ENCODE results near the gene ZFP30.
A peak's percentile ranks its signal among the peaks of the same experiment; 100 is the strongest.

The ZFP30 gene

DNA sequence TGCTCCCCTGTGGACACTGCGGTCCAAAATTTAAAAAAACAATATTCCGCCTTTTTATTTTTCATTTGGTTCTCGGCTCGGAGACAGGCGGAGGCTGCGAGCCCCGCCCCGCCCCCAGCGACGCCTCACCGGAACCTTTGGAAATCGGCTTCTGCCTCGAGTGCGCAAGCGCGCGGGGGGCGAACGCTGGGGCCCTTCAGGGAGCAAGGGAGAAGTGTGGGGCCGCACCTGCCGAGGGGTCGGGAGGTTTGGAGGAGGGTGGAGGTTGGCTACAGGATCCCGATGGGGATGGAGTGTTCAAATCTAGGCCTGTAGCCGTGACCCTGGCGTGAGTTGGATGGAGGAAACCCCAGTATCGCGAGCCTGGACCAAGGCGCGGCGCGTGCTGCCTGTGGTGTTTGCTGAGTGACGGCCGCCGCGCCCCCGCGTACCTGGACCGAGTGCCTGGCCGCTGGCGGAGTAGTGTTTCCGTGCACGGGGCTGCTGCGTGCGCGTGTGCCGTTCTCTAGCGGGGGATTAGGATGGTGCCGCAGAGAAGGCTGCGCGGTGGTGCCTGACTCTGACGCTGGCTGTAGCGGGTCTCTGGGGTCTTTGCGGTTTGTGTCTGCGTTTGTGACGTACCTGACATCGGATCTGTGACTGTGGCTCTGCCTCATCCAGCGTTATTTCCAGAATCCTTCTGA, 565 bp upstream of the ZFP30 start (continued):
- TF ChIP-seq ZBTB17 (tag by site-specific recombination; IDR thresholded peaks at IDR 0.05) = peak; percentile 99
- TF ChIP-seq, protein P1, sequence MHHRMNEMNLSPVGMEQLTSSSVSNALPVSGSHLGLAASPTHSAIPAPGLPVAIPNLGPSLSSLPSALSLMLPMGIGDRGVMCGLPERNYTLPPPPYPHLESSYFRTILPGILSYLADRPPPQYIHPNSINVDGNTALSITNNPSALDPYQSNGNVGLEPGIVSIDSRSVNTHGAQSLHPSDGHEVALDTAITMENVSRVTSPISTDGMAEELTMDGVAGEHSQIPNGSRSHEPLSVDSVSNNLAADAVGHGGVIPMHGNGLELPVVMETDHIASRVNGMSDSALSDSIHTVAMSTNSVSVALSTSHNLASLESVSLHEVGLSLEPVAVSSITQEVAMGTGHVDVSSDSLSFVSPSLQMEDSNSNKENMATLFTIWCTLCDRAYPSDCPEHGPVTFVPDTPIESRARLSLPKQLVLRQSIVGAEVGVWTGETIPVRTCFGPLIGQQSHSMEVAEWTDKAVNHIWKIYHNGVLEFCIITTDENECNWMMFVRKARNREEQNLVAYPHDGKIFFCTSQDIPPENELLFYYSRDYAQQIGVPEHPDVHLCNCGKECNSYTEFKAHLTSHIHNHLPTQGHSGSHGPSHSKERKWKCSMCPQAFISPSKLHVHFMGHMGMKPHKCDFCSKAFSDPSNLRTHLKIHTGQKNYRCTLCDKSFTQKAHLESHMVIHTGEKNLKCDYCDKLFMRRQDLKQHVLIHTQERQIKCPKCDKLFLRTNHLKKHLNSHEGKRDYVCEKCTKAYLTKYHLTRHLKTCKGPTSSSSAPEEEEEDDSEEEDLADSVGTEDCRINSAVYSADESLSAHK (tag by site-specific recombination; IDR thresholded peaks at IDR 0.05) = peak; percentile 80
- TF ChIP-seq ZNF707 (tag by site-specific recombination; IDR thresholded peaks at IDR 0.05) = 0 out of 2 replicates have a peak, but pooled peaks have one; percentile 9
- no peak for TF ChIP-seq HOXD13 (CRISPR knock-in tag; IDR thresholded peaks at IDR 0.05; ENCODE audit: borderline replicate concordance)
- TF ChIP-seq ZNF202 (tag by site-specific recombination; IDR thresholded peaks at IDR 0.05; ENCODE audit: borderline replicate concordance) = no peak
- peak; percentile 64 for TF ChIP-seq YY2 (tag by site-specific recombination; IDR thresholded peaks at IDR 0.05)
- TF ChIP-seq GLIS1 (tag by site-specific recombination; IDR thresholded peaks at IDR 0.05) = peak; percentile 72
- TF ChIP-seq SCRT2 (tag by site-specific recombination; IDR thresholded peaks at IDR 0.05) = peak; percentile 89
- TF ChIP-seq YY1 (tag by site-specific recombination; IDR thresholded peaks at IDR 0.05) = no peak; the same call in 1 of the 2 replicates
- TF ChIP-seq ZBTB8A (tag by site-specific recombination; IDR thresholded peaks at IDR 0.05) = no peak
- peak; percentile 83 for TF ChIP-seq SP2 (tag by site-specific recombination; IDR thresholded peaks at IDR 0.05)
- no peak for TF ChIP-seq ZNF830 (tag by site-specific recombination; IDR thresholded peaks at IDR 0.05; ENCODE audit: low read depth)
- peak; percentile 93 for TF ChIP-seq ZBTB21 (tag by site-specific recombination; IDR thresholded peaks at IDR 0.05)
- TF ChIP-seq ZNF596 (tag by site-specific recombination; IDR thresholded peaks at IDR 0.05) = no peak; the same call in 1 of the 2 replicates
- no peak for TF ChIP-seq ZNF174 (tag by site-specific recombination; IDR thresholded peaks at IDR 0.05)
- TF ChIP-seq TCF7L2 (IDR thresholded peaks at IDR 0.05; ENCODE audit: borderline replicate concordance, low read depth, low read length) = no peak
- TF ChIP-seq ZNF16 (tag by site-specific recombination; IDR thresholded peaks at IDR 0.05; ENCODE audit: low read depth) = no peak
- peak; percentile 76; the same call in 1 of the 2 replicates for TF ChIP-seq ZNF211 (tag by site-specific recombination; IDR thresholded peaks at IDR 0.05; ENCODE audit: low read depth)
- TF ChIP-seq, protein P2, sequence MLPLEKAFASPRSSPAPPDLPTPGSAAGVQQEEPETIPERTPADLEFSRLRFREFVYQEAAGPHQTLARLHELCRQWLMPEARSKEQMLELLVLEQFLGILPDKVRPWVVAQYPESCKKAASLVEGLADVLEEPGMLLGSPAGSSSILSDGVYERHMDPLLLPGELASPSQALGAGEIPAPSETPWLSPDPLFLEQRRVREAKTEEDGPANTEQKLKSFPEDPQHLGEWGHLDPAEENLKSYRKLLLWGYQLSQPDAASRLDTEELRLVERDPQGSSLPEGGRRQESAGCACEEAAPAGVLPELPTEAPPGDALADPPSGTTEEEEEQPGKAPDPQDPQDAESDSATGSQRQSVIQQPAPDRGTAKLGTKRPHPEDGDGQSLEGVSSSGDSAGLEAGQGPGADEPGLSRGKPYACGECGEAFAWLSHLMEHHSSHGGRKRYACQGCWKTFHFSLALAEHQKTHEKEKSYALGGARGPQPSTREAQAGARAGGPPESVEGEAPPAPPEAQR (tag by site-specific recombination; IDR thresholded peaks at IDR 0.05) = peak; percentile 79; the same call in 1 of the 2 replicates
- peak; percentile 99 for TF ChIP-seq ZXDB (tag by site-specific recombination; IDR thresholded peaks at IDR 0.05)
- TF ChIP-seq, protein P3, sequence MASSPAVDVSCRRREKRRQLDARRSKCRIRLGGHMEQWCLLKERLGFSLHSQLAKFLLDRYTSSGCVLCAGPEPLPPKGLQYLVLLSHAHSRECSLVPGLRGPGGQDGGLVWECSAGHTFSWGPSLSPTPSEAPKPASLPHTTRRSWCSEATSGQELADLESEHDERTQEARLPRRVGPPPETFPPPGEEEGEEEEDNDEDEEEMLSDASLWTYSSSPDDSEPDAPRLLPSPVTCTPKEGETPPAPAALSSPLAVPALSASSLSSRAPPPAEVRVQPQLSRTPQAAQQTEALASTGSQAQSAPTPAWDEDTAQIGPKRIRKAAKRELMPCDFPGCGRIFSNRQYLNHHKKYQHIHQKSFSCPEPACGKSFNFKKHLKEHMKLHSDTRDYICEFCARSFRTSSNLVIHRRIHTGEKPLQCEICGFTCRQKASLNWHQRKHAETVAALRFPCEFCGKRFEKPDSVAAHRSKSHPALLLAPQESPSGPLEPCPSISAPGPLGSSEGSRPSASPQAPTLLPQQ (tag by site-specific recombination; IDR thresholded peaks at IDR 0.05) = peak; percentile 100
- no peak for TF ChIP-seq ZNF214 (tag by site-specific recombination; IDR thresholded peaks at IDR 0.05; ENCODE audit: borderline replicate concordance)
- TF ChIP-seq, protein P4, sequence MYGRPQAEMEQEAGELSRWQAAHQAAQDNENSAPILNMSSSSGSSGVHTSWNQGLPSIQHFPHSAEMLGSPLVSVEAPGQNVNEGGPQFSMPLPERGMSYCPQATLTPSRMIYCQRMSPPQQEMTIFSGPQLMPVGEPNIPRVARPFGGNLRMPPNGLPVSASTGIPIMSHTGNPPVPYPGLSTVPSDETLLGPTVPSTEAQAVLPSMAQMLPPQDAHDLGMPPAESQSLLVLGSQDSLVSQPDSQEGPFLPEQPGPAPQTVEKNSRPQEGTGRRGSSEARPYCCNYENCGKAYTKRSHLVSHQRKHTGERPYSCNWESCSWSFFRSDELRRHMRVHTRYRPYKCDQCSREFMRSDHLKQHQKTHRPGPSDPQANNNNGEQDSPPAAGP (tag by site-specific recombination; IDR thresholded peaks at IDR 0.05) = peak; percentile 96
- TF ChIP-seq SP7 (tag by site-specific recombination; IDR thresholded peaks at IDR 0.05) = peak; percentile 98
- TF ChIP-seq ZBTB48 (tag by site-specific recombination; IDR thresholded peaks at IDR 0.05) = peak; percentile 100
- TF ChIP-seq ZNF473 (tag by site-specific recombination; IDR thresholded peaks at IDR 0.05) = no peak
- TF ChIP-seq ZNF155 (tag by site-specific recombination; IDR thresholded peaks at IDR 0.05) = no peak; the same call in 1 of the 2 replicates
- TF ChIP-seq SETDB1 (IDR thresholded peaks at IDR 0.05; ENCODE audit: insufficient read length, low read length) = peak; percentile 64
- TF ChIP-seq ZBTB20 (tag by site-specific recombination; IDR thresholded peaks at IDR 0.05) = peak; percentile 98
- peak; percentile 94 for TF ChIP-seq KLF9 (tag by site-specific recombination; IDR thresholded peaks at IDR 0.05; ENCODE audit: low read depth)
- TF ChIP-seq ZNF654 (tag by site-specific recombination; IDR thresholded peaks at IDR 0.05; ENCODE audit: low read depth) = no peak
- no peak for TF ChIP-seq ZNF266 (tag by site-specific recombination; IDR thresholded peaks at IDR 0.05; ENCODE audit: low read depth)

All from HEK293 (cell line).